Measurements from ENCODE around the gene NUFIP2. TPM values are rescaled to one million over a fixed set of nuclear protein-coding genes. Genes with fewer than 3 reads are reported as not detected.
"Not testable (repeated sequence)": the region's sequence is repeated elsewhere in the genome, so short reads cannot be mapped to it uniquely, and the experiment has no call there.

The NUFIP2 gene
- total RNA-seq, 2 experiments from 2014 or later = 60.1 to 65.3 TPM

- Mint-ChIP-seq H3K36me3 (ENCODE audit: low read depth) (peaks cover 24% of the 10 kb centered on the region), H3K27ac (peak overlapping the region; percentile 99), H3K4me3 (peak overlapping the region; percentile 98), H3K4me1 (peaks cover 27% of the 10 kb centered on the region), H3K9me3 (no peaks in the 10 kb centered on the region), H3K27me3 (no peaks in the 10 kb centered on the region)
- ChIA-PET POLR2A (interaction anchor here (0.6 to 4.7 kb wide), 28 partner anchors 9 to 568 kb away, joined by 3 to 45 read pairs (median 4); partner anchors contain the start of genes ABHD15, DHRS13 and TAOK1), CTCF (interaction anchor here (0.6 to 1.3 kb wide), 11 partner anchors 13 to 637 kb away, joined by 3 to 7 read pairs (median 4); partner anchors contain the start of genes MYO18A and PHF12)
- DNase-seq = no peak
These were observed 592 bp upstream of the NUFIP2 start for GRCh38 chr17:29294580-29294900.

GRCh38 chr17:29292992-29293889 lies 707 bp downstream of the NUFIP2 start:
- H3K9me3 Mint-ChIP-seq = no peaks in the 10 kb centered on the region
- peaks cover 39% of the 10 kb centered on the region for H3K4me1 Mint-ChIP-seq
- CTCF ChIA-PET = interaction anchor here (0.6 to 3.3 kb wide), 15 partner anchors 35 to 353 kb away, joined by 3 to 50 read pairs (median 4); partner anchors contain the start of genes MYO18A and PHF12
- peaks cover 37% of the 10 kb centered on the region for H3K36me3 Mint-ChIP-seq (ENCODE audit: low read depth)
- peak overlapping the region; percentile 99 for H3K27ac Mint-ChIP-seq
- H3K4me3 Mint-ChIP-seq = peak overlapping the region; percentile 98
- DNase-seq = peak; percentile 67
- no peaks in the 10 kb centered on the region for H3K27me3 Mint-ChIP-seq
- POLR2A ChIA-PET = interaction anchor here (0.5 to 4.7 kb wide), 29 partner anchors 10 to 414 kb away, joined by 3 to 45 read pairs (median 5); partner anchors contain the start of genes ABHD15, ANKRD13B, PHF12 and TAOK1

GRCh38 chr17:29292071-29292991 lies 1.6 kb downstream of the NUFIP2 start:
- H3K9me3 Mint-ChIP-seq = no peaks in the 10 kb centered on the region

GRCh38 chr17:29291163-29291752 lies 2.7 kb downstream of the NUFIP2 start:
- peaks cover 57% of the 10 kb centered on the region for H3K36me3 Mint-ChIP-seq (ENCODE audit: low read depth)
- peak overlapping the region; percentile 89 for H3K27ac Mint-ChIP-seq
- DNase-seq = no peak
- POLR2A ChIA-PET = interaction anchor here (0.7 to 4.7 kb wide), 10 partner anchors 9 to 720 kb away, joined by 3 to 45 read pairs (median 4); partner anchors contain the start of gene PIGS
- peak overlapping the region; percentile 87 for H3K4me3 Mint-ChIP-seq
- no peaks in the 10 kb centered on the region for H3K9me3 Mint-ChIP-seq
- peaks cover 54% of the 10 kb centered on the region for H3K4me1 Mint-ChIP-seq
- CTCF ChIA-PET = interaction anchor here (0.6 to 3.3 kb wide), 18 partner anchors 8 to 326 kb away, joined by 3 to 50 read pairs (median 3); partner anchors contain the start of gene MYO18A
- no peaks in the 10 kb centered on the region for H3K27me3 Mint-ChIP-seq

More at GRCh38 chr17:29292071-29292991, 1.6 kb downstream of the NUFIP2 start:
- Mint-ChIP-seq H3K4me3 (peak overlapping the region; percentile 98), H3K27ac (peak overlapping the region; percentile 99), H3K4me1 (peaks cover 44% of the 10 kb centered on the region), H3K27me3 (no peaks in the 10 kb centered on the region), H3K36me3 (ENCODE audit: low read depth) (peaks cover 46% of the 10 kb centered on the region)
- ChIA-PET CTCF (interaction anchor here (0.6 to 3.3 kb wide), 11 partner anchors 9 to 354 kb away, joined by 3 to 50 read pairs (median 4); no protein-coding TSS in a partner anchor), POLR2A (interaction anchor here (0.6 to 4.7 kb wide), 21 partner anchors 10 to 648 kb away, joined by 3 to 45 read pairs (median 3); partner anchors contain the start of genes ABHD15 and ANKRD13B)
- DNase-seq = peak; percentile 66

- Mint-ChIP-seq H3K27ac (no peak overlapping the region), H3K36me3 (ENCODE audit: low read depth) (peaks cover 67% of the 10 kb centered on the region), H3K4me3 (no peak overlapping the region), H3K4me1 (peaks cover 55% of the 10 kb centered on the region), H3K9me3 (no peaks in the 10 kb centered on the region), H3K27me3 (no peaks in the 10 kb centered on the region)
- POLR2A ChIA-PET = no interaction called here
- no peak for DNase-seq
- CTCF ChIA-PET = interaction anchor here (1.1 to 3.3 kb wide), 6 partner anchors 9 to 234 kb away, joined by 3 to 50 read pairs (median 4); no protein-coding TSS in a partner anchor
These were observed 4.1 kb downstream of the NUFIP2 start for GRCh38 chr17:29289852-29290251.

GRCh38 chr17:29283961-29284360 lies 10.0 kb downstream of the NUFIP2 start:
- H3K9me3 Mint-ChIP-seq = peaks cover 9% of the 10 kb centered on the region
- H3K4me3 Mint-ChIP-seq = no peak overlapping the region
- peaks cover 88% of the 10 kb centered on the region for H3K36me3 Mint-ChIP-seq (ENCODE audit: low read depth)
- ChIA-PET CTCF (interaction anchor here (0.5 to 1.7 kb wide), 2 partner anchors 8 to 715 kb away, joined by 3 to 4 read pairs; no protein-coding TSS in a partner anchor), POLR2A (interaction anchor here (1.3 to 3.3 kb wide), 2 partner anchors 8 to 10 kb away, joined by 5 to 13 read pairs; no protein-coding TSS in a partner anchor)
- no peak overlapping the region for H3K27ac Mint-ChIP-seq
- peaks cover 46% of the 10 kb centered on the region for H3K4me1 Mint-ChIP-seq
- no peak for DNase-seq
- H3K27me3 Mint-ChIP-seq = no peaks in the 10 kb centered on the region

GRCh38 chr17:29283496-29283895 lies 10.5 kb downstream of the NUFIP2 start:
- H3K36me3 Mint-ChIP-seq (ENCODE audit: low read depth) = peaks cover 88% of the 10 kb centered on the region
- POLR2A ChIA-PET = interaction anchor here (1.3 to 3.3 kb wide), 2 partner anchors 8 to 11 kb away, joined by 5 to 13 read pairs; no protein-coding TSS in a partner anchor
- no peak overlapping the region for H3K27ac Mint-ChIP-seq
- H3K4me1 Mint-ChIP-seq = peaks cover 44% of the 10 kb centered on the region
- no peak overlapping the region for H3K4me3 Mint-ChIP-seq
- H3K9me3 Mint-ChIP-seq = peaks cover 13% of the 10 kb centered on the region
- no peak for DNase-seq
- H3K27me3 Mint-ChIP-seq = no peaks in the 10 kb centered on the region
- CTCF ChIA-PET = interaction anchor here (0.5 to 1.7 kb wide), 2 partner anchors 9 to 714 kb away, joined by 3 to 4 read pairs; no protein-coding TSS in a partner anchor

GRCh38 chr17:29279397-29280070 lies 14.4 kb downstream of the NUFIP2 start:
- Mint-ChIP-seq H3K4me3 (no peak overlapping the region), H3K36me3 (ENCODE audit: low read depth) (peaks cover 91% of the 10 kb centered on the region), H3K9me3 (peaks cover 16% of the 10 kb centered on the region), H3K4me1 (peaks cover 41% of the 10 kb centered on the region), H3K27ac (no peak overlapping the region), H3K27me3 (no peaks in the 10 kb centered on the region)
- CTCF ChIA-PET = interaction anchor here (1.2 kb wide), 1 partner anchor 10 kb away, joined by 3 read pairs; no protein-coding TSS in a partner anchor
- DNase-seq = no peak
- POLR2A ChIA-PET = no interaction called here

GRCh38 chr17:29278692-29279091 lies 15.3 kb downstream of the NUFIP2 start:
- ChIA-PET CTCF (no interaction called here), POLR2A (no interaction called here)
- H3K27me3 Mint-ChIP-seq = no peaks in the 10 kb centered on the region
- H3K36me3 Mint-ChIP-seq (ENCODE audit: low read depth) = peaks cover 94% of the 10 kb centered on the region
- no peak for DNase-seq
- H3K4me3 Mint-ChIP-seq = no peak overlapping the region
- no peak overlapping the region for H3K27ac Mint-ChIP-seq
- H3K4me1 Mint-ChIP-seq = peaks cover 43% of the 10 kb centered on the region
- peaks cover 16% of the 10 kb centered on the region for H3K9me3 Mint-ChIP-seq

- Mint-ChIP-seq H3K36me3 (ENCODE audit: low read depth) (peaks cover 78% of the 10 kb centered on the region), H3K9me3 (peaks cover 7% of the 10 kb centered on the region), H3K4me1 (peaks cover 39% of the 10 kb centered on the region), H3K27ac (no peak overlapping the region), H3K4me3 (no peak overlapping the region), H3K27me3 (no peaks in the 10 kb centered on the region)
- CTCF ChIA-PET = interaction anchor here (0.7 to 1.6 kb wide), 4 partner anchors 17 to 481 kb away, joined by 3 to 5 read pairs (median 3); no protein-coding TSS in a partner anchor
- DNase-seq = no peak
- POLR2A ChIA-PET = interaction anchor here (1.0 to 1.2 kb wide), 2 partner anchors 18 kb away, joined by 3 to 5 read pairs; no protein-coding TSS in a partner anchor
These were observed 20.0 kb downstream of the NUFIP2 start for GRCh38 chr17:29273924-29274323.

- H3K9me3 Mint-ChIP-seq, POLR2A ChIA-PET, H3K4me3 Mint-ChIP-seq, DNase-seq, H3K27ac Mint-ChIP-seq, H3K27me3 Mint-ChIP-seq: not testable (repeated sequence)
- CTCF ChIA-PET = interaction anchor here (0.7 kb wide), 1 partner anchor 148 kb away, joined by 3 read pairs; no protein-coding TSS in a partner anchor
- Mint-ChIP-seq H3K4me1 (peaks cover 31% of the 10 kb centered on the region), H3K36me3 (ENCODE audit: low read depth) (peaks cover 71% of the 10 kb centered on the region)
These were observed 22.0 kb downstream of the NUFIP2 start for GRCh38 chr17:29271980-29272379.
